Measurements from ENCODE around the gene HOXA7. TPM values are rescaled to one million over a fixed set of nuclear protein-coding genes. Genes with fewer than 3 reads are reported as not detected.

The HOXA7 gene
- total RNA-seq, 1 donor from 2014 or later = 1.4 TPM

GRCh38 chr7:27154369-27154768 lies 2.1 kb downstream of the HOXA7 start:
- DNase-seq (ENCODE audit: low spot score, unreplicated experiment) = no peak
- peaks cover 9% of the 10 kb centered on the region for H3K4me1 Mint-ChIP-seq (ENCODE audit: low read depth)
- no peak for TF ChIP-seq CTCF (IDR thresholded peaks at IDR 0.05; ENCODE audit: unreplicated experiment)
- peaks cover 2% of the 10 kb centered on the region for H3K36me3 Mint-ChIP-seq (ENCODE audit: insufficient read depth)
- H3K27ac Mint-ChIP-seq = no peak overlapping the region
- peaks cover 96% of the 10 kb centered on the region for H3K27me3 Mint-ChIP-seq
- H3K4me3 Mint-ChIP-seq (ENCODE audit: low read depth) = no peak overlapping the region
- no peaks in the 10 kb centered on the region for H3K9me3 Mint-ChIP-seq (ENCODE audit: low read depth)

GRCh38 chr7:27153526-27153925 lies 2.9 kb downstream of the HOXA7 start:
- peaks cover 94% of the 10 kb centered on the region for H3K27me3 Mint-ChIP-seq
- no peaks in the 10 kb centered on the region for H3K9me3 Mint-ChIP-seq (ENCODE audit: low read depth)
- TF ChIP-seq CTCF (IDR thresholded peaks at IDR 0.05; ENCODE audit: unreplicated experiment) = no peak
- H3K36me3 Mint-ChIP-seq (ENCODE audit: insufficient read depth) = peaks cover 2% of the 10 kb centered on the region
- no peak overlapping the region for H3K4me3 Mint-ChIP-seq (ENCODE audit: low read depth)
- peaks cover 12% of the 10 kb centered on the region for H3K4me1 Mint-ChIP-seq (ENCODE audit: low read depth)
- H3K27ac Mint-ChIP-seq = no peak overlapping the region
- no peak for DNase-seq (ENCODE audit: low spot score, unreplicated experiment)

- Mint-ChIP-seq H3K4me3 (ENCODE audit: low read depth) (no peak overlapping the region), H3K27me3 (peaks cover 94% of the 10 kb centered on the region), H3K36me3 (ENCODE audit: insufficient read depth) (peaks cover 1% of the 10 kb centered on the region), H3K9me3 (ENCODE audit: low read depth) (no peaks in the 10 kb centered on the region), H3K4me1 (ENCODE audit: low read depth) (peaks cover 18% of the 10 kb centered on the region), H3K27ac (no peak overlapping the region)
- no peak for DNase-seq (ENCODE audit: low spot score, unreplicated experiment)
- no peak for TF ChIP-seq CTCF (IDR thresholded peaks at IDR 0.05; ENCODE audit: unreplicated experiment)
Measured at GRCh38 chr7:27152816-27153442, 3.5 kb downstream of the HOXA7 start.

GRCh38 chr7:27151931-27152815 lies 4.3 kb downstream of the HOXA7 start, which contains the start of gene HOXA3:
Gene HOXA3 (minus strand): TSS chr7:27152583. CDS start chr7:27110640, 41,943 bp downstream.
- Mint-ChIP-seq H3K27me3 (peaks cover 89% of the 10 kb centered on the region), H3K9me3 (ENCODE audit: low read depth) (no peaks in the 10 kb centered on the region), H3K36me3 (ENCODE audit: insufficient read depth) (peaks cover 1% of the 10 kb centered on the region), H3K4me1 (ENCODE audit: low read depth) (peaks cover 18% of the 10 kb centered on the region), H3K27ac (no peak within 1 kb of the TSS), H3K4me3 (ENCODE audit: low read depth) (peak within 1 kb of the TSS; percentile 66)
- TF ChIP-seq CTCF (IDR thresholded peaks at IDR 0.05; ENCODE audit: unreplicated experiment) = no peak
- DNase-seq (ENCODE audit: low spot score, unreplicated experiment) = no peak

- Mint-ChIP-seq H3K27me3 (peaks cover 90% of the 10 kb centered on the region), H3K4me3 (ENCODE audit: low read depth) (peak overlapping the region; percentile 66), H3K27ac (no peak overlapping the region), H3K9me3 (ENCODE audit: low read depth) (no peaks in the 10 kb centered on the region), H3K36me3 (ENCODE audit: insufficient read depth) (peaks cover 2% of the 10 kb centered on the region), H3K4me1 (ENCODE audit: low read depth) (peaks cover 18% of the 10 kb centered on the region)
- no peak for TF ChIP-seq CTCF (IDR thresholded peaks at IDR 0.05; ENCODE audit: unreplicated experiment)
- no peak for DNase-seq (ENCODE audit: low spot score, unreplicated experiment)
Measured at GRCh38 chr7:27151341-27151930, 5.0 kb downstream of the HOXA7 start.

Measured in progenitor cell of endocrine pancreas (in vitro differentiated cells).